IPS DF 19.7 (cell line): ENCODE data around the gene TIGD7.

Experiments
- DNase-seq: peaks from one replicate; pipeline ENCODE4 v3.0.0-alpha.2; 2013; ENCODE audit warnings: low read depth, low spot score

TIGD7 gene, protein sequence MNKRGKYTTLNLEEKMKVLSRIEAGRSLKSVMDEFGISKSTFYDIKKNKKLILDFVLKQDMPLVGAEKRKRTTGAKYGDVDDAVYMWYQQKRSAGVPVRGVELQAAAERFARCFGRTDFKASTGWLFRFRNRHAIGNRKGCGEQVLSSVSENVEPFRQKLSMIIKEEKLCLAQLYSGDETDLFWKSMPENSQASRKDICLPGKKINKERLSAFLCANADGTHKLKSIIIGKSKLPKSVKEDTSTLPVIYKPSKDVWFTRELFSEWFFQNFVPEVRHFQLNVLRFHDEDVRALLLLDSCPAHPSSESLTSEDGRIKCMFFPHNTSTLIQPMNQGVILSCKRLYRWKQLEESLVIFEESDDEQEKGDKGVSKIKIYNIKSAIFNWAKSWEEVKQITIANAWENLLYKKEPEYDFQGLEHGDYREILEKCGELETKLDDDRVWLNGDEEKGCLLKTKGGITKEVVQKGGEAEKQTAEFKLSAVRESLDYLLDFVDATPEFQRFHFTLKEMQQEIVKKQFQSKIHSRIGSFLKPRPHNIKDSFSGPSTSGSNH

DNA sequence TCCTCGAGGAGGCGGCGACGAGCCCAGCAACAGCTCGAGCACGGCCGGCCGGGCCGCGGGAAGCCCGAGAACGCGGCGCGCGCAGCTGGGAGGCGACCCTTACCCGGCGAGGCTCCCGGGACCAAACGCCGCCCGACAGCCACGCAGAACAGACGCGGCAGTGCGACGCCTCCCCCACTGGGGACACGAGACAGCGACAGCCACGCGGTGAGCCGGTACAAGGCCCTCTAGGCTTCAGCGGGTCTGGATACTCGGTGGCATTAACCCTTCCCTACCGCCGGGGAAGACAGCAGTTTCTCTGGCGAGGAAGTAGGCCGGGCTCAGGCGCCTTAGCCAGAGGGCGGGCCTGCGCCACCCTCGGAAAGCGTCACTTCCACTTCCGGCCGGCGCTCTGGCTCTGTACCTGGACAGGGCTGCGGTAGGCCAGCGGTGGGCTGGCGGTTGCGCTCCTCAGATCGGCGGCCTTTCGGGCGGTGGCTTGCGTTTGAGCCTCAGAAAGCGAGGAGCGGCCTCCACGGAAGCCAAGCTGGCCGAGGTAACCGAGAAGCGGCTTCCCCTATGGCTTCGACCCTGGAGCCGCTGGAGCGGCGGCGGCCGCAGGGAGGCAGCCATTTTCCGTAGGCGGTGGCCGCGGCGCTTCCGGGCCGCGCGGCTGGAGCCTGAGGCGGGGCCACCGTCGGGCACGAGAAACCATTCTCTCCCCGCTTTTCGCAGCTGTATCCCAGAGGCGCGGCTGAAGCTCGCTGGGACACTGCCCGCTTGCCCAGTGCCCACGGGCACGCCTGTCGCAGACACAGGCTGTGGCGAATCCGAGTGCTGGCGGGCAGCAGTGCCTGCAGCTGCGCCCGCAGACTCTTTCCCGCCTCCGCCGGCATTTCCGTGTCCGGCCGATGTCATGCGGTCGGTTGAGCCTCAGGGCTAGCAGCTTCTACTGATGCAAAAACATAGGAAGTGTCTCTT is at the start of gene TIGD7, which contains the start of gene ZNF75A:
Gene TIGD7 (minus strand): TSS at position 322 of the 960 bp plus-strand sequence. CDS start 4,816 bp downstream, outside the sequence.
Gene ZNF75A (plus strand): TSS at position 389 of the 960 bp plus-strand sequence. CDS start 2,932 bp downstream, outside the sequence.
- peak; percentile 80 for DNase-seq

DNA sequence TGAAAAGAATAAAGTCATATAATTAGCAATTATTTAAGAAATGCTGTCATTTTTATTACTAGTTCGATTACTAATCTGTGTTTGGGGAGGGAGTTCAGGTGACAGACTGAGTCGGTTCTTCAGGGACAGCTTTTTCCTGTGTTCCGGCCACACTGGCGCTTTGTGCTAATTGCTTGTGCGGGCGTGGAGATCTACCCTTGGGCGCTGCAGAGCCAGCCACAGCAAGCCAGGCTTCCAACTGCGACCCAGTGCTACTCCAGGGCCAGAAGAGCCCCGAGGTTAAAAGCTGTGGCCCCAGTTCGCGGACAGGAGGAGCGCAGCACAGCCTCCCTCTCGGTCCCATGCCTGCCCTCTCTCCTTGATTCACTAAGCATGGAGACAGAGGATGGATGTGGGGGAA is 43.9 kb upstream of the TIGD7 start:
- no peak for DNase-seq

DNA sequence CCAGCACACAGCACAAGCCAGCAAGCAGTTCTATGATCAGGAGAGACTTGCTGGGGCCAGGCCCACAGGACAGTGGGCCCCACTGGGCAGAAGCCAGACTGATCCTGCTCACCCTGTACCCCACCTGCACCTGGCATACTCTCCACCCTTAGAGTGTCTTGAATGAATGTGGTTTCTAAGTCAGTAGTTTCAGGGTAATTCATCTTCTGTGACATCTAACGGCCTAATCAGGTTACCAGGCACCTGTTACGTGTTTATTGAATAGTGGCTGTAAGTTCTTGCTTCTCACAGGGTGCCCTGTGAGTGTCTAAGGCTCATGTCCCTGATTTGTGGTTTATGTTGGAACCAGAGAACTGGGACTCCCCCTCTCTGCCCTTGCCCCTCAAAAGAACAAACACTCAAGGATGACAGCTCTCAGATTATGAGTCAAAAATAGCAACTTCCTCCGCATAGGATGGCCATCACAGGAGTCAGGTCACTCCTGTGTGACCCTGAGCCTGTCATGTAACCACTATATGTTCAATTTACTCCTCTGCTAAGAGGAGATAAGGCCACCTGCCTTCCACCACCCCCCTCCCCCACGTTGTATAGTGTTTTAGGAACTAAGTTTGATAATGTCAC is 43.4 kb upstream of the TIGD7 start:
- DNase-seq = no peak

DNA sequence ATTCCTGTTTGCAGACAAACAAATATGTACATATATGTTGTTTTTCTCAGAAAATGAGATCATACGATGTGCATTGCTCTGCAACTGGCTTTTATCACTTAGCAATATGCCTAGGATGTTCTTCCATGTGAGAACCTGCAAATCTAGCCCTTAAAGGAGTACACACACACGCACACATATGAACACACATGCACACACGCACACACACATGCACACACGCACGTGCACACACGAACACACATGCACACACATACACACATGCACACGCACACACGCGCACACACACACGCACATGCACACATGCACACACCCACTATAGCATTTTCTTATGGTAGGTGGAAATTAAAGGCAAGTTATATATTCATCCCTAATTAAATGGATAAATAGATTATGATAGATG is 42.4 kb upstream of the TIGD7 start:
- DNase-seq = no peak

DNA sequence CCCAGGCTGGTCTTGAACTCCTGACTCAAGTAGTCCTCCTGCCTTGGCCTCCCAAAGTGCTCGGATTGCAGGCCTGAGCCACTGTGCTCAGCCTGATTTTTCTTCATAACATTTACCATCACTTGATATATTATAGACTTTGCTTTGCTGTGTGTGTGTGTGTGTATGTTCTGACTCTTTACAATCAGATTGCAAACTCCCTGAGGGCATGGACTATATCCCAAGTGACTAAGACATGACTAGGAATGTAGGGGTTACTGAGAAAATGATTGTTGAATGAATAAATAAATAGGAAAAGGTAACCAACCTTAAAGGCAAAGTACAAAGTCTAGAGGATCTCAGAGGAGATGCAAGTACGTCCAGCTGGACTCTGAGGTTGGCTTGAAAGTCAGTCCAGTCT is 40.8 kb upstream of the TIGD7 start:
- no peak for DNase-seq

DNA sequence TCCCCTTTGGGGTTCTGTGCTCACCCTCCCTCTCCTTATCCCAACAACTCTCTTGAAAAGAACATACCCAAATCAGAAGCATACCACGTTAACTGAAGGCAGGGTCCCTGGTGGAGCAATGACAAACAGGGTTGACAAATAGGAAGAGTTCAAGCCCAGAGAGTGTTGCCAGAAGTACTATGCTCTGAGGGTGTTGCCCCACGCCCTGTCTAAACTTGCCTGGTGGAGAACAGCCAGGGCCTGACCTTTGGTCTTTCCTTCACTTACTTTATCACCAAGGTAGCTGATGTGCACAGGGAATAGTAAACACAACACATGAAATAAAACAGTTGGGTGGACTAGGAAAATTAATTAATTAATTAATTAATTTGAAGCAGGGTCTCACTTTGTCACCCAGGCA is 23.4 kb upstream of the TIGD7 start:
- DNase-seq = no peak

DNA sequence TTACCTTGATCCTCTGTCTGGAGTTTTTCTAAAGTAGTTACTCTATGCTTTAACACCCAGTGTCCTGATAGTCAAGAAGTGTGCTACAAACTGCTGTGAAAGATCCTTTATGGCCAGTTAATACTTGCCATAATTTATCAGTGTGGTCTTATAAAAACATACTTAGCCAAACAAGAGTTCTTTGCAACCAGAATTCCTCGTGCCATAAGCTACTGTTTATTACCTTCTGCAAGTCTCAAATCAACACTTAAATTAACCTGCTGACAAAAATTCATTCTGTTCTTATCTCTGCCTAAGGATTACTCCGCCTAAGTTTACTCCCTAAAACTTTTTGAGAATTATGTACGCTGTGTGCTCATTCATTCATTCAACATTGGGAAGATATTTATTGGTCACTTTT is 22.9 kb upstream of the TIGD7 start:
- no peak for DNase-seq

DNA sequence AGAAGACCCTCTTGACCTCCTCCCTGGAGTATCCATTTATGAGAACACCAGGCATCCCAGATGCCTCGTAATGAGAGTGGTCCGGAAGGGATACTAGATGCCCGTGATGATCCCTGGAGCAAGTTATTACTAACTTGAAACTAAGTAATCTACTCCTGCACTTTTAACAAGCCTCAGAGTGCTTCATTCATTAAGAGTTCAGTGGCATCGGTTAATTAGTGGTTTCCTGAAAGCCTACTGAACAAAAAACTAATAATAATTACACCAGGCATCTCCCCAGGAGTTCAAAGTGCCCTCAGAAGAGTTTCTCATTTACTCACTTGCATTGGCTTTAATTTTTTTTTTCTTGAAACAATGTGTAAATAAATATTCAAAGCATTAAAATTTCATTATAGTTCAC is 22.3 kb upstream of the TIGD7 start:
- no peak for DNase-seq

DNA sequence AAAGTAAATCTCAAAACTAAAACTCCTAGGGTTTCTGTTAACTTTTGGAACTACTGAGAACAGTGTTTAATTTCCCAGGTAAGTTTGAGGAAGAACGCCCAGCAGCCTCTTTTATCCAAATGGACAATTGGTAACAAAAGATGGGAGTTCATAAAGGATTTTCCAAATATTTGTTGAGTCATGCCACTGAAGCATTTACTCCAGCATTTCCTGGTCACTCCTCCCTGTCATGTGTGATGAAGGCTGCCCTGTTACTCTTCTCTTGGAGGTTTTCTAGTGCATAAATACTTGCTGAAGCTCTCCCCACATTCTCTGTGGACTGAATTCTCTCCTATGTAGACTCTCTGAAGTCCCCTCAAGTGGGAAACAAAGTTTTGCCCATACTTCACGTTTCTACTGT is 16.6 kb upstream of the TIGD7 start:
- no peak for DNase-seq

DNA sequence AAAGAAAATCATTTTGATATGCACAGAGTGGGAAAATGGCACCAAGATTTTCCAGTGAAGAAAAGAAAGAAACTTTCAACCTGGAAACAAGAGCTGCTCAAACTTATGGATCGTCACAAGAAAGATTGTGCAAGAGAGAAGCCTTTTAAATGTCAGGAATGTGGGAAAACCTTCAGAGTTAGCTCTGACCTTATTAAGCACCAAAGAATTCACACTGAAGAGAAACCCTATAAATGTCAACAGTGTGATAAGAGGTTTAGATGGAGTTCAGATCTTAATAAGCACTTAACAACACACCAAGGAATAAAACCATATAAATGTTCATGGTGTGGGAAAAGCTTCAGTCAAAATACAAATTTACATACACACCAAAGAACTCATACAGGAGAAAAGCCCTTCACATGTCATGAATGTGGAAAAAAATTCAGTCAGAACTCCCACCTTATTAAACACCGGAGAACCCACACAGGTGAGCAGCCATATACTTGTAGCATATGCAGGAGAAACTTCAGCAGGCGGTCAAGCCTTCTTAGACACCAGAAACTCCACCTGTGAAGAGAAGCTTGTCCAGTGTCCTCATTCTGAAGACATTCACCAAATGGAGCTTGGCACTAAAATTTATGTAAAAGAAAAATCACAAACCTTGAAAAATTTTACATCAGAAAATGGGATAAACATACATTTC is 12.2 kb upstream of the TIGD7 start:
- DNase-seq = no peak

DNA sequence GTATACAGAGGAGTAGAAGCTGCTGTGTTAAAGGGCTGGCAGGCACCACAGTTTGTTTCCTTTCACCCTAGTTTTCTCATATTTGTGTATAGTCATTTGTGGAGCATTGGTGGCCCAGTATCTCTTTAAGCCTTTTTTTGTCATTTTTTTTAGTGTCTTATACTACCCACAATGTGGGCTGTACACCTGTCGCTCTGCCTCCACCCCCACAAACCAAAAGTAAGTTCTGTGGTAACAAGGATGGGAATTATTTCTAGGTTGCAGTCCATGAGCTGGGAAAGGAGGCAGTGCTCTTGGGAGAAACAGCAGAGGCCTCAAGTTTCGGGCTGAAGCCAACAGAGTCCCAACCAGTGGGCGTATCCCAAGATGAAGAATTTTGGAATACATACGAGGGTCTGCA is 6.3 kb upstream of the TIGD7 start:
- DNase-seq = no peak

DNA sequence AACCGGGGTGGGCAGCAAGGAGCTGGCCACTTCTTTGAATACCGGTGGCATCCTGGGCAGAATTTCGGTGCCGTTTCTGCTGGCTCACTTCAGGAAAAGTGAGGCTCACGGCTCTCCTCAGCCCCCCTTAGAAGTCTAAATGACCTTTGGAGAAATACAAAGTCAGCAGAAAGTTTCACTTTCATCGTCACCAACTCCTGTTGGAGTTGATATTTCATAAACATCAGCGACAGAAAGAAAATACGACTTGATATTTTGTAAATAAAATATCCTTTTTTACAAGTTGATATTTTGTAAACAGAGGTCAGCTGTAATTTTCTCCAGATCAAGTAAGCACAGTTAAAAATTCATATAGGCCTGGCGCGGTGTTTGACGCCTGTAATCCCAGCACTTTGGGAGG is 848 bp upstream of the TIGD7 start:
- no peak for DNase-seq

DNA sequence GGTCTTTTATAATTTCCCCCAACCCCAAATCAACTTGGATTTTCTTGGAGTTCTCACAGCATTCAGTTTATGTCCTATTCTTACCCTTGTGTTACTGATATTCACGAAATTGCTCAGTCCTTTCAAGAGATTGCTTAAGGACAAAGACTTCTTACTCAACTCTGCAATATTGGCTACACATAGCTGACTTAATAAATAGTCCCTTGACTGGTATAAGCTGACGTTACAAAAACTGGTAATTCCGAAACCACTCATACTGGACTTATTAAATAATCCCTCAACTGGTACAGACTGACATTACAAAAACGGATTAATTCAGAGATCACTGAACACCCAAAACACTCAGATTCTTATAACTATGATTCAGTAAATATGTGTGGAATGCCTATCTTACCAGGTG is 860 bp downstream of the TIGD7 start:
- no peak for DNase-seq

DNA sequence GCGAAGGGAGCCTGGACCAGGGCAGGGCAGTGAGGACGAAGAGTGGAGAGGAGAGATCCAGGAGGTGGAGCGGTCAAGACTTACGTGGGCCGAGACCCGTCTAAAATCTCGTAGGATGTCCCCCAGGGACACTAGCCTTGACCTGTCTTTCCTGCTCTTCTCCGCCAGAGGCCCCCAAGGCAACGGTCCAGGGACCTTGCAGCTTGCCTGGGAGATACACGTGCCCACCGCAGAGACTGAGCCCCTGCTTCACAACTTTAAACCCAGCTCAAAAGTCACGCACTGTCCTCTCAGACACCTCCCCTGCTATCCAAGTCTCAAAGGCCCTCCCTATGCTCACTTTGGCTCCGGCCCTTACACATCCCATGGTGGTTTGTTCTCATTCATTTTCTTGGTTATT is 9.4 kb downstream of the TIGD7 start:
- DNase-seq = no peak

DNA sequence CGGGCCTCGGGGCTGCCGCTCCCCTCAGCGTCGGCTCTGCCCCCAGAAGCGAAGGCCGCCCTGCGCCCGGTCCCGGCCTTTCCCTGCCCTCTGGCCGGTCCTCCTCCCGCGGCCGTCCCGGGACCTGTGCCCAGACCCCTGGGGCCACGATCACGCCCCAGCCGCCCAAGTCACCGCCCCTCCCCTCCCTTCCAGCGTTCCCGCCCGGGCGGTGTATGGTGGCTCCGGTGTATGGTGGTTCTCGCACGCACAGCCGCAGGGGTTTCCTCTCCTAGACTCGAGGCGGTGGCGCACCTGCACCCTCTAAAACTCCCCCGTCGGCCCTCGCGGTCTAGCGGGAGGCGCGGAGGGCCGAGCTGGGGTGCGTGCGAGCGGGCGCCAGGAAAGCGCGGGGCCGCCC is 10.0 kb downstream of the TIGD7 start:
- DNase-seq = no peak

DNA sequence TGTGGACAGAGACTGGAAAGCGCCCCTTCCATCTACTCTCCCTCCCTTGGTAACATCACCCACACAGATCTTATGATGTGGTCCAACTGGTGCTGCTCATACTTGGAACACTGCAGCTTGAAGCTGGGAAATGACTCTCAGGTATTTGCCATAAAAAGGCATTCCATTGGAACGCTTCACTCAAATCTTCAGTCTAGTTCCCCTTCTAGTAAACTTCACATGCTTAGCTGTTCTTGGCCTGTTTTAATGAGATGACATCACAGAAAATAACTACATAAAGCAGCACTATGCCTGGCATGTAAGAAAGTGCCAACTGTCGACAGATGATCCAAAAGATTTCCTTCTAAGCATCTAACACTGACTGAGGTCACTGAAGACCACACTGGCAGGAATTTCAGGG is 12.6 kb downstream of the TIGD7 start:
- no peak for DNase-seq

DNA sequence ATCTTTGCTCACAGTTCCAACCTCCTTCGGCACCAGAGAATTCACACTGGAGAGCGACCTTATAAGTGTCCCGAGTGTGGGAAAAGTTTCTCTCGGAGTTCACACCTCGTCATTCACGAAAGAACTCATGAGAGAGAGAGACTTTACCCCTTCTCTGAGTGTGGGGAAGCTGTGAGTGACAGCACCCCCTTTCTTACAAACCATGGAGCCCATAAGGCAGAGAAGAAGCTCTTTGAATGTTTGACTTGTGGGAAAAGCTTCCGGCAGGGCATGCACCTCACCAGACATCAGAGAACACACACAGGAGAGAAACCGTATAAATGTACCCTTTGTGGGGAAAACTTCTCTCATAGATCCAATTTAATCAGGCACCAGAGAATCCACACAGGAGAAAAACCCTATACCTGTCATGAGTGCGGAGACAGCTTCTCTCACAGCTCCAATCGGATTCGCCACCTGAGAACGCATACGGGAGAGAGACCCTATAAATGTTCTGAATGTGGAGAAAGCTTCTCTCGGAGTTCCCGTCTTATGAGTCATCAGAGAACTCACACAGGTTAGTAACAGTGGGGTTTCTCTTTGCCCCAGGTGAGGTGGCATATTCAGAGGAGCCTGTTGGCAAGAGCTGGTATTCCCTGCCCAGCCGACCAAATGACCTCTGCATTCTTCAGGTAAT is 15.1 kb downstream of the TIGD7 start:
- DNase-seq = no peak

DNA sequence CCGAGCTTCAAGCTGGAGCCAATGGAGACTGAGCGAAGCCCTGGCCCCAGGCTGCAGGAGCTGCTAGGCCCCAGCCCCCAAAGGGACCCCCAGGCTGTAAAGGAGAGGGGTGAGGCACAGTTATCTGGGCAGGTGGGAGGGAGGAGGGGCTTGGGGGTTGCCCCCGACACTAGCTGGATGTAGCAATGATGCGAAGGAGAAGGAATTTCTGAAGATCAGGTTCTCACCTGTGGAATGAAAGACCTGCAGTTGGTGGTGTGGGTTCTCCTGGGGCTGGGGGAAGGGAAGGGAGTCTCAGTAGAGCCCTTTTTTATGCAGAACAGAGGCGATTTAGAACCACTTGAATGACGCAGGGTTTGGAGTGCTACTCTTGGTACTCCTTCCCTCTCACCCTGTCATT is 20.1 kb downstream of the TIGD7 start:
- DNase-seq = no peak

DNA sequence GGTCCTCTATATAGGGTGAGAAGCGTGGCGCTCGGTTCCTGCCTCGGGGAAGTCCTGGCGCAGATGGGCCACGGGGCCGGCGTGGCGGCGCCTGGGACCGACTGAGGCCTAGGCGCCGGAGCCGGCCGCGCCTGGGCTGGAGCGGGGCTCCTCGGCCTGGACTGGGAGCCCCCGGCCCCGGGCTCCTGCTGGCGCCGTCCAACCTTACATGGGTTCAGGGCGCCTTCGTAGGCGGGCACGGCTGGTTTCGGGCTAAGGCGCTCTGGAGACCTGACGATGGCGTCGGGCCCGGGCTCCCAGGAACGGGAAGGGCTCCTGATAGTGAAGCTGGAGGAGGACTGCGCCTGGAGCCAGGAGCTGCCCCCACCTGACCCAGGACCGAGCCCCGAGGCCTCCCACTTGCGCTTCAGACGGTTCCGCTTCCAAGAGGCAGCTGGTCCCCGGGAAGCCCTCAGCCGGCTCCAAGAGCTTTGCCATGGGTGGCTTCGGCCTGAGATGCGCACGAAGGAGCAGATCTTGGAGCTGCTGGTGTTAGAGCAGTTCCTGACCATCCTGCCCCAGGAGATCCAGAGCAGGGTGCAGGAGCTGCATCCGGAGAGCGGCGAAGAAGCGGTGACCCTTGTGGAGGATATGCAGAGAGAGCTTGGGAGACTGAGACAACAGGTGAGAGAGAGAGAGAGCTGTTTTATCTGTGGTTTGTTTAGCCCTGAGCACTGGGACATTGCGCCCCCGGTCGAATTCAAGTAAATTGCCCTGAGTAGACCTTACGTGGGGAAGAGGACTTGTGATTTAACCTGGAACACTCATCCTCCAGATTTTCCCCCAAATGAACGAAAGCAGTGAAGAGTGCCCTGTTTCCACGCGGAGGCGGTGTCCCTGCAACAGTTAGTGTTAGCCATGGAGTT is 21.4 kb downstream of the TIGD7 start:
- DNase-seq = no peak
